CD4-positive, alpha-beta T cell treated with Interleukin-21 for 1 hour (primary cell): ENCODE data around the gene SUPT5H.

ENCODE experiments used
- DNase-seq: peaks from one replicate; pipeline ENCODE4 v3.0.0-alpha.2; 2020

Gene SUPT5H

GRCh38 chr19:39498798-39499642, 53.6 kb downstream of the SUPT5H start, which contains the start of gene DLL3:
Gene DLL3 (plus strand): TSS chr19:39498947. CDS start chr19:39498975, 28 bp downstream.
- no peak for DNase-seq

- no peak for DNase-seq
These were observed 54.5 kb downstream of the SUPT5H start for GRCh38 chr19:39499932-39500331.

- DNase-seq, result no peak
These were observed 55.2 kb downstream of the SUPT5H start for GRCh38 chr19:39500543-39500942.

GRCh38 chr19:39501340-39501739, 56.0 kb downstream of the SUPT5H start:
- DNase-seq, result no peak

GRCh38 chr19:39502640-39503417, 57.4 kb downstream of the SUPT5H start:
- peak; percentile 79 for DNase-seq

- DNase-seq, result no peak
These were observed 61.2 kb downstream of the SUPT5H start for GRCh38 chr19:39506598-39506943.

GRCh38 chr19:39506944-39507714, 61.7 kb downstream of the SUPT5H start:
- peak; percentile 59 for DNase-seq

- DNase-seq, result no peak
These were observed 62.5 kb downstream of the SUPT5H start for GRCh38 chr19:39507715-39508364.

GRCh38 chr19:39508629-39509028, 63.2 kb downstream of the SUPT5H start:
- DNase-seq, result no peak

GRCh38 chr19:39509233-39509632, 63.9 kb downstream of the SUPT5H start:
- DNase-seq, result no peak

GRCh38 chr19:39512988-39513387, 67.6 kb downstream of the SUPT5H start:
- no peak for DNase-seq

- no peak for DNase-seq
These were observed 69.6 kb downstream of the SUPT5H start, which contains the start of gene SELENOV for GRCh38 chr19:39514840-39515550. Gene SELENOV (plus strand): TSS chr19:39515139. CDS start chr19:39515213, 74 bp downstream.

GRCh38 chr19:39515551-39516191, 70.3 kb downstream of the SUPT5H start:
- DNase-seq, result no peak

- no peak for DNase-seq
These were observed 70.9 kb downstream of the SUPT5H start for GRCh38 chr19:39516270-39516669.

- DNase-seq, result no peak
These were observed 72.0 kb downstream of the SUPT5H start for GRCh38 chr19:39517432-39517831.

- DNase-seq, result no peak
These were observed 73.1 kb downstream of the SUPT5H start for GRCh38 chr19:39518458-39518857.

GRCh38 chr19:39518975-39519374, 73.6 kb downstream of the SUPT5H start:
- DNase-seq, result no peak

- no peak for DNase-seq
These were observed 75.4 kb downstream of the SUPT5H start for GRCh38 chr19:39520541-39521484.

- no peak for DNase-seq
These were observed 79.1 kb downstream of the SUPT5H start for GRCh38 chr19:39524495-39524894.

- no peak for DNase-seq
These were observed 79.8 kb downstream of the SUPT5H start for GRCh38 chr19:39525205-39525604.
